DND-41 (cell line): ENCODE data around the gene CDYL2.

ENCODE experiments used
- ATAC-seq: fragments of 200-7000 bp; cut with Tn5 transposase; 3 replicates; pipeline ENCODE4 v1.9.1; 2021; ENCODE audit warnings: low read depth; ENCODE audit not compliant: insufficient read depth
- DNase-seq: peaks from one replicate; pipeline ENCODE4 v3.0.0-alpha.2; 2020
- H2AFZ ChIP-seq: 2 replicates; pipeline ENCODE4 v1.6.0; 2012; ENCODE audit warnings: low read depth, low read length
- H3K27ac ChIP-seq: 2 replicates; pipeline ENCODE4 v1.5.1; 2012; ENCODE audit warnings: low read length, inconsistent platforms
- H3K27me3 ChIP-seq: fragments of 200-600 bp; sonication (generic); 2 replicates; pipeline ENCODE4 v1.6.0; 2012; ENCODE audit warnings: low read length, mild to moderate bottlenecking, inconsistent platforms; ENCODE audit not compliant: insufficient read depth, poor library complexity
- H3K36me3 ChIP-seq: 2 replicates; pipeline ENCODE4 v1.5.1; 2012; ENCODE audit warnings: low read length, inconsistent platforms; ENCODE audit not compliant: insufficient read depth
- H3K4me1 ChIP-seq: 2 replicates; pipeline ENCODE4 v1.5.1; 2012; ENCODE audit warnings: mild to moderate bottlenecking, low read length; ENCODE audit not compliant: insufficient read depth
- H3K4me2 ChIP-seq: 2 replicates; pipeline ENCODE4 v1.6.0; 2012; ENCODE audit warnings: mild to moderate bottlenecking, moderate library complexity, low read length, inconsistent platforms; ENCODE audit not compliant: insufficient read depth
- H3K4me3 ChIP-seq, 2 experiments: fragments of 200-600 bp in 1 of 2; shearing (Covaris generic) in 1 of 2; 2 replicates each; pipeline ENCODE4 v1.5.1; 2012 to 2016; ENCODE audit warnings: inconsistent platforms in 2 of 2, low read length in 2 of 2, mild to moderate bottlenecking in 2 of 2, low read depth in 1 of 2, moderate library complexity in 1 of 2
- H3K79me2 ChIP-seq: 2 replicates; pipeline ENCODE4 v1.6.0; 2012; ENCODE audit warnings: low read length, inconsistent platforms; ENCODE audit not compliant: insufficient read depth
- H3K9ac ChIP-seq: 2 replicates; pipeline ENCODE4 v1.6.0; 2012; ENCODE audit warnings: low read depth, mild to moderate bottlenecking, inconsistent platforms, low read length, moderate library complexity
- H3K9me3 ChIP-seq: 2 replicates; pipeline ENCODE4 v1.5.1; 2012; ENCODE audit warnings: low read length, moderate library complexity, mild to moderate bottlenecking, inconsistent platforms; ENCODE audit not compliant: insufficient read depth, severe bottlenecking
- H4K20me1 ChIP-seq: 2 replicates; pipeline ENCODE4 v1.6.0; 2012; ENCODE audit warnings: low read length; ENCODE audit not compliant: insufficient read depth
- CTCF ChIP-seq: IDR thresholded peaks from 2 replicates; pipeline ENCODE4 v1.5.1; 2012; ENCODE audit warnings: borderline replicate concordance, low read length, moderate library complexity, mild to moderate bottlenecking; ENCODE audit not compliant: poor library complexity, severe bottlenecking; ENCODE audit errors: extremely low read depth
- EZH2 ChIP-seq: IDR thresholded peaks from 3 replicates; pipeline ENCODE4 v1.6.1; 2012; ENCODE audit warnings: borderline replicate concordance, low read depth, mild to moderate bottlenecking, moderate library complexity, low read length, inconsistent platforms; ENCODE audit not compliant: severe bottlenecking

CDYL2 gene

GRCh38 chr16:80667925-80668324, 136.5 kb downstream of the CDYL2 start:
- Histone ChIP-seq H3K4me3 (no peak overlapping the region), H3K4me2 (no peak overlapping the region), H3K4me1 (no peaks in the 10 kb centered on the region), H3K36me3 (no peaks in the 10 kb centered on the region), H3K27me3 (peaks cover 3% of the 10 kb centered on the region), H3K27ac (no peak overlapping the region), H4K20me1 (no peaks in the 10 kb centered on the region), H3K79me2 (no peaks in the 10 kb centered on the region), H3K9me3 (no peaks in the 10 kb centered on the region), H2AFZ (no peak overlapping the region), H3K9ac (no peak overlapping the region)
- DNase-seq (no peak), ATAC-seq (no peak)
- TF ChIP-seq CTCF (no peak), EZH2 (no peak)

- Histone ChIP-seq H3K9ac (no peak overlapping the region), H3K9me3 (no peaks in the 10 kb centered on the region), H4K20me1 (no peaks in the 10 kb centered on the region), H2AFZ (no peak overlapping the region), H3K27ac (no peak overlapping the region), H3K4me3 (no peak overlapping the region), H3K4me1 (no peaks in the 10 kb centered on the region), H3K27me3 (no peaks in the 10 kb centered on the region), H3K79me2 (no peaks in the 10 kb centered on the region), H3K36me3 (no peaks in the 10 kb centered on the region), H3K4me2 (no peak overlapping the region)
- no peak for TF ChIP-seq EZH2
- DNase-seq (no peak), ATAC-seq (no peak)
These were observed 137.2 kb downstream of the CDYL2 start for GRCh38 chr16:80667251-80667560.

GRCh38 chr16:80666378-80667250, 137.8 kb downstream of the CDYL2 start:
- no peak overlapping the region for H3K4me3 ChIP-seq

More at GRCh38 chr16:80666378-80667250, 137.8 kb downstream of the CDYL2 start:
- Histone ChIP-seq H3K9ac (no peak overlapping the region), H3K4me2 (no peak overlapping the region), H3K36me3 (no peaks in the 10 kb centered on the region), H4K20me1 (no peaks in the 10 kb centered on the region), H3K27me3 (no peaks in the 10 kb centered on the region), H3K79me2 (no peaks in the 10 kb centered on the region), H2AFZ (no peak overlapping the region), H3K4me1 (no peaks in the 10 kb centered on the region), H3K9me3 (no peaks in the 10 kb centered on the region), H3K27ac (no peak overlapping the region)
- ATAC-seq = no peak
- DNase-seq = no peak
- TF ChIP-seq CTCF (no peak), EZH2 (no peak)
